ENCODE data around the gene MPI.

The MPI gene, protein sequence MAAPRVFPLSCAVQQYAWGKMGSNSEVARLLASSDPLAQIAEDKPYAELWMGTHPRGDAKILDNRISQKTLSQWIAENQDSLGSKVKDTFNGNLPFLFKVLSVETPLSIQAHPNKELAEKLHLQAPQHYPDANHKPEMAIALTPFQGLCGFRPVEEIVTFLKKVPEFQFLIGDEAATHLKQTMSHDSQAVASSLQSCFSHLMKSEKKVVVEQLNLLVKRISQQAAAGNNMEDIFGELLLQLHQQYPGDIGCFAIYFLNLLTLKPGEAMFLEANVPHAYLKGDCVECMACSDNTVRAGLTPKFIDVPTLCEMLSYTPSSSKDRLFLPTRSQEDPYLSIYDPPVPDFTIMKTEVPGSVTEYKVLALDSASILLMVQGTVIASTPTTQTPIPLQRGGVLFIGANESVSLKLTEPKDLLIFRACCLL

GRCh38 chr15:74889883-74890664, at the start of gene MPI:
MPI (plus strand) TSS chr15:74890042; CDS start chr15:74890074, 32 bp downstream.
- DNase-seq: peak; percentile 85

- DNase-seq: no peak
These were observed 48.7 kb upstream of the MPI start for GRCh38 chr15:74840851-74841775.

DNA sequence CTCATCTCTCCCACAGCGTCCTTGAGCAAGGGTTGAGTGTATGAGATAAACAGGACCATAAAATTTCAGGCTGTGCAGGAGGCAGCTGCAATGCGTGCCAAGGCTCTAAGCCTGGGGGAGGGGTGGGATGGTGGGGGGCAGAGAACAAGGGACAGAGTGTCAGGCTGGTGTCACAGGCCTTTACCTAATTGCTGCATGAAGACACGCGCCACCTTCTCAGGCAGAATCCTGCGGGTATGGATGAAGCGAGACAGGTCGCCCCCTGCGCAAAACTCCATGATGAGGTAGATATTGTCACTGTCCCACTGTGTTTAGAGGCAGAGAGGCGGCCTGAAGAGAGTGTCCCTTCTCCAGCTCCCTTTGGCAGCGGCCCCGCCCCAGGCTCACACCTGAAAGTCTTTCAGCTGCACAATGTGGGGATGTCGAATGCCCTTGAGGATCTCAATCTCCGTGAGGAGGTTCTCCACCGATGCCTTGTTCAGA, 47.9 kb upstream of the MPI start:
- DNase-seq: no peak

DNA sequence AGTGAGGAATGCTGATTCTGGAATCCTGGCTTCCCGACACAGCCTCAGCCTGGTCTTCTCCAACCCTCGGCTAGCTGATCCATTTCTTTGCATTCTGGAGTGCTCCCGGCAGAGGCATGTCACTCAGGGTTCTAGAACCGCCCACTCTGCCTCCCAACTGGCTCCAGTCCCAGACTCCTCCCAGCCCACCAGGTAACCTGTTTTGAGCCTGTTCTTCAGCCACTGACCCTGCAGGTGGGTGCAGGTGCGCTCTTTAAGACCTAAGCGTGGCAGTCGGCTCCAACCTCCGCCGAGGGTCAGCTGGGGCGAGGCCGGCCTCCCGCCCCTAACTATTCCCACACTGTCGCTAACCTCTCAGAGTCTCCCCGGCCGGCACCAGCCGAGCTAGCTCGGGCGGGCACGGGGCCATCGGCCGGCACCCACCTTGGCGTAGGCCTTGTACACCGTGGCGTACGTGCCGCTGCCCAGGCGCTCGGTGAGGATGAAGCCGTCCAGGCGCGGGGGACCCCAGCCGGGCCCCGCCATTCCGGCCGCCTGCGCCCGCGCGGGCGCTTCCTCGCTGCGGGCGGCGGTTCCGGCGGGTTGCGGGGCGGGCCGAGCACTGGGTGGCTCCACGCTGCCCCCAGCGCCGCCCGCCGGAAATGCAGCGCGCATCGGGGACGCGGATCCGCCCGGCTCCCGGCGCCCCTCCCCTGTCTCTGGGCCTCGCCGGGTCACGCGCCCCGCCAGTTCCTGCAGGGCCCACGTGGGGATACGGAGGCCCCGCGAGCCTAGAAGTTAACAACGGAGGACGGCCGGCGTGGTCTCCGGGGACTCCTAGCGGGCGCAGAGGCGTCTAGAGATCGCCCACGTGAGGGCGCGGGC, 47.0 kb upstream of the MPI start, which contains the start of gene ULK3:
Gene ULK3, minus strand, starts transcription at position 576 of the 864 bp plus-strand sequence. Its CDS starts 51 bp downstream, at position 525.
- peak; percentile 94 for DNase-seq

- DNase-seq: no peak
These were observed 46.4 kb upstream of the MPI start for GRCh38 chr15:74843445-74843828.

- peak; percentile 16 for DNase-seq
These were observed 45.9 kb upstream of the MPI start for GRCh38 chr15:74843891-74844299.

DNA sequence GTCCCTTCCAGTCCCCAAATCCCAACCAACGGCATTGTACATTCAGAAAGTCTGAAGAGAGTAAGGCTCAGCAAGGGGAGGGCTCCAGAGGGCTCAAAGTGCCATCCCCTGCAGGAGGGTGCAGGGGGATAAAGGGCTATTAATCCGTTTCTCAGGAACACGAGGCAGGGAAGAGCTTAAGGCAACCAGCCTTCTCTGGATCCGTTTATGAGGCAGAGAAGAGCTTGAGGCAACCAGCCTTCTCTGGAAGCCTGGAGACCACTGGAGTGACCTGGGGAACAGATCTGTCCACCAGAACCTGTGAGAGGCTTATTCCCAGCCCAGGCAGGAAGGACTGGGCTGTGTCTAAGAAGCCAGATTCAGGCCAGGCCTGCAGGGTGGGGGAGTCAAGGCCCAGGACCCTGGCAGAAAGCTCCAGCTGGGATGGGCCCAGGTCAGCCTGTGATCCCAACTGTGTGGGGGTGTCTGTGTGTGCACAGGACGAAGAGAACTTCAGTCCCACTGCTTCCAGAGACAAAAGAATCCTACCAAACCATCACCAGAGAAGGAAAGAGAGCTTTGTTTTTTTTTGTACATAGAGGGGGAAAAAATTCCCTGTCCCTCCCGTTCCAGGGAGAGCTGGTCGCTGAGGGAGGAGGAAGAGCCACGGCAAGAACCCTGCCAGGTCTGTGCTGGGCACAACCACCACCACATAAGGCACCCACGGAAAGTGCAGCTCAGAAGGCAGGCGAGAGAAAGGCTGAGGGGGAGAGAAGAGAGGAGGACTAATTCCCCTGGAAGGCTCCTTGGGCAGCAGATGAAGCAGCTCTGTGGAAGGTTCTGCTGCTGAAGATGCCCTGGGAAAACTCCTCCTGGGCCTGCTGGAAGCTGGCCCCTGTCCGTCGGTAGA, 45.3 kb upstream of the MPI start:
- DNase-seq: no peak

DNA sequence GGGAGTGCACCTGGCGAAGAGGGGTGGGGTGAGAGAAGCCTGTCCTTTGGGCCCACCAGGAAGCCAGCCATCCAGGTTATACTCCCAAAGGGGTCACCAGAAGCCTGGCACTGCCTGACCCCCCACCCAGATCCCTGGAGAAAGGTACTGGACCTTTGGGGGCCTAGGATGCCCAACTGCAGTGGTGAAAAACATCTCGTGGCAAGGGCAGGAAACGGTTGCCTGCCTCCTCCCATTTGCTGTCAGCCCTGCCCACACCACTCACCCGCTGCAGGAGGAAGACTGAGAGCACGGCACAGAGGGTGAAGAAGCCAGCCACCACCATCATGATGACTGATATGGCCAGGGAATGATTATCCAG, 44.7 kb upstream of the MPI start:
- DNase-seq: peak; percentile 80

DNA sequence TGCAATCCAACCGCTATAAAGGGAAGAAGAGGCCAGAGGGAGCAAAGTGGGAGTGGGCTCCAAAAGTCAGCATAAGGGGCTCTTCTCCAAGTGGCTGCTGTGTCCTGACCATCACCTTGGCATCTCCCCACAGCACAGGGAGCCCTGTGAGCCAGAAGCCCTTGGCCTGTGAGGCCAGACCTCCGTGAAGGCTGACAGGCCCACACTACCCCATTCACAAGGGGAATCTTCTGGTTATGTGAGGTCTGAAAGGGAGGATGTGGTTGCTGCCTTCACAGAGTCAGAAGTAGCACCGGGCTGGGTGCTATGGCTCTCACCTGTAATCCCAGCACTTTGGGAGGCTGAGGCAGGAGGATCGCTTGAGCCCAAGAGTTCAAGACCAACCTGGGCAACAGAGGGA, 44.3 kb upstream of the MPI start:
- peak; percentile 35 for DNase-seq

- DNase-seq: no peak
These were observed 42.4 kb upstream of the MPI start for GRCh38 chr15:74847432-74847831.

DNA sequence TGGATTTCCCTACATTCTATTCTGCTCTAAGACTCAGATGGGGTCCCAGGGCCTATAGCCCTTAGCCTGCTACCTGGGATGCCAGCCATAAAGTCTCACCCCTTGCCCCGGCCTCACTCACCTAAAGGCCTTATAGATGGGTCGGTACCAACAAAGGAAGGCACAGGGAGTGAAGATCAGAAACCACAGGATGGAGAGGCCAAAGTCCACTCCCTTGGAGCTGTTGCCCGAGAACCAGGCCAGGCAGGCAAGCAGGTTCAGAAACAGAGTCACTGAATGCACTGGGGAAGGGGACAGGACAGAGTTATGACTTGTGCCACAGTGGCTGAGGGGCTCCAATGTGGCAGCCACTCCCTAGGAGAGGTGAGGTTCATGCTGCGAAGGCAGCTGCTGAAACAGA, 39.4 kb upstream of the MPI start:
- no peak for DNase-seq

GRCh38 chr15:74851960-74852359, 37.9 kb upstream of the MPI start:
- DNase-seq: no peak

GRCh38 chr15:74854453-74855022, 35.3 kb upstream of the MPI start:
- DNase-seq: no peak

DNA sequence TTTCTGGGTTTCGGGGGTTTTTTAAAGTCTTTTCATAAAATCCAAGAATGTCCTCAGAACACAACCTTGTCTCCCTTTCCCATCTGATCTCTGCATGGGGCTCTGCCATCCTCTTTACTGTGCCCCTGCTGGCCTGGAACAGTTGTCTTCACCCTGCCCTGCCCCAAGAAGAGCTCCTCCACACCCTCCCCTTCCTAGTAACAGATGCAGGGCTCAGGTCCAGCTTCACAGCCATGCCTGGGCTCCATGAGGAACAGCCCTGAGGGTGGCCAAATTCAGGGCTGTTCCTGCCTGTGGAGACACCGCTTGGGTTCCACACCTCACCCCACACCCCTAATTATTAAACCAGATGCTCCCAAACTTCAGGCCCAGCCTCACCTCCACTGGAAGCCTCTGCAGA, 34.0 kb upstream of the MPI start:
- no peak for DNase-seq

DNA sequence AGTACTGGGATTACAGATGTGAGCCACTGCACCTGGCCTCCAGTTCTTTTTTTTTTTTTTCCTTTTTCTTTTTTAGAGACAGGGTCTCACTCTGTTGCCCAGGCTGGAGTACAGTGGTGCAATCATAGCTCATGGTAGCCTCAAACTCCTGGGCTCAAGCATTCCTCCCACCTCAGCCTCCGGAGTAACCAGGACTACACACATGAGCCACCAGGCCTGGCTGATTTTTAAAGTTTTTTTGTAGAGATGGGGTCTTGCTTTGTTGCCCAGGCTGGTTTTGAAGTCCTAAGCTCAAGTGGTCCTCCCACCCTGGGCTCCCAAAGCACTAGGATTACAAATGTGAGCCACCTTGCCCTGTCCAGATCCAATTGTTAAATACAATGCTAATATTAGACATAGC, 33.3 kb upstream of the MPI start:
- no peak for DNase-seq

GRCh38 chr15:74857082-74857655, 32.7 kb upstream of the MPI start:
- DNase-seq: no peak

DNA sequence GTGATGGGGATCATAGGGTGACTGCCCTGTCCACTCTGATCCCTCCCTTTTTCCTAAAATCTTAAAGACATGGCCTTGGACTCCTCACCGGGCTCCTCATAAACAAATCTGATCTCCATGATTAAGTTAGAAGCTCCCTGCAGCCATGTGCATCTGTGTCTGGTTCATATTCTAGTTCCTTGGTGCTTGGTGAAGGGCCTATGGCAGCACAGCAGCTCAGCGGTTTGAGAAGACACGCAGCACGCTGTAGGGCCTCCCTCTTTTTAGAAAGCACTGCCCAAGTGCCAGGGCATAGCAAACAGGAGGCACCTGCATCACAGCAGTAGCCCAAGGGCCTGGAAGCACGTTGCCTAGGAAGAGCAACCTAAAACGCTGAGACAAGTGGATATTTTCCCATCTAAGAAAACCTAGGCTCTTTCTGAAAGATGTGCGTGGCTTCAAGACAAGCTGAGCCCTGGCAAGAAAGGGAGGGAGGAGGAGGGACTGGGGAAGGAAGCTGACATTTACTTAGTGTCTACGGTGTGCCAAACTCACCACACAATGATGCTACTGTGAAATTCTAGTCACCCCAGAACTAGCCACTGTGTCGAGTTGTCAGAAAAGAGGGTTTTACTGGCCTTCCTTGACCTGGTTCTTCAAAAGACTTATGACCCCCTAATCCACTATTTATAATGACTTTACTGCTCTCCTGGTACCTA, 32.0 kb upstream of the MPI start:
- no peak for DNase-seq

DNA sequence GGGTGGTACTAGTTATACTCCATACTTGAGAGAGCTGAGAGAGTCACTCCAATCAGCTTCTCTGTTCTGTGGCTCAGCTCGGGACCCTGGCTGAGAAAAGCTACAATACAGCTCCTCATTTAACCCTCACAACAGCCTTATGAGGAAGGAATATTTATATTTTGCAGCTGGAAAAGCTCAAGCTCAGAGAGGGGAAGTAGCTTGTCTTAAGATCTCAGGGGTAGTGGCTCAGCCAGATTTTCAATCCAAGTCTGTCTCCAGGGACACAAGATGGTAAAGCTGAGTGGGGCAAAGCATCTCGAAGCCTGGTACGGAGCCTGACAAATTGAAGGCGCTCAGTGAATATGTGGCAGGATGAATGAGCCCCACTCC, 31.5 kb upstream of the MPI start:
- no peak for DNase-seq
